CD4-positive, alpha-beta T cell treated with Interleukin-10 for 1 hour (primary cell): Measurements from ENCODE around the gene PRAMEF1.
"Not testable (repeated sequence)": the region's sequence is repeated elsewhere in the genome, so short reads cannot be mapped to it uniquely, and the experiment has no call there.

ENCODE experiments used
- DNase-seq: peaks from one replicate; pipeline ENCODE4 v3.0.0-alpha.2; 2020

Gene PRAMEF1

DNA sequence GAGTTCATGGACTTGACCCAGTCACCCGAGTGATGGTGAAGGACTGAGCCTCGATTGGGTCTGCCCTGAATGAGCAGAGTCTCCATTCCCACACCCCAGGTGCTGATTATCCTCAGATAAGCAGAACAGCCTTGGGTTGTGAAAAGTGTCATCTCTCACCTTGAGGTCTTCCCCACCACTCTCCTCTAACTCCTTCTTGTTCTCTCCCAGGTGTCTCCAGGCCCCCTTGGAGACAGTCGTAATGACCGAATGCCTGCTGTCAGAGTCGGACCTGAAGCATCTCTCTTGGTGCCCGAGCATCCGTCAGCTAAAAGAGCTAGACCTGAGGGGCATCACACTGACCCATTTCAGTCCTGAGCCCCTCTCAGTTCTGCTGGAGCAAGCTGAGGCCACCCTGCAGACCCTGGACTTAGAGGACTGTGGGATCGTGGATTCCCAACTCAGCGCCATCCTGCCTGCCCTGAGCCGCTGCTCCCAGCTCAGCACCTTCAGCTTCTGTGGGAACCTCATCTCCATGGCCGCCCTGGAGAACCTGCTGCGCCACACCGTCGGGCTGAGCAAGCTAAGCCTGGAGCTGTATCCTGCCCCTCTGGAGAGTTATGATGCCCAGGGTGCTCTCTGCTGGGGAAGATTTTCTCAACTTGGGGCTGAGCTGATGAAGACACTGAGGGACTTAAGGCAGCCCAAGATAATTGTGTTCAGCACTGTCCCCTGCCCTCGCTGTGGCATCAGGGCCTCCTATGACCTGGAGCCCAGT is 14.2 kb upstream of the PRAMEF1 start:
- no peak for DNase-seq

DNA sequence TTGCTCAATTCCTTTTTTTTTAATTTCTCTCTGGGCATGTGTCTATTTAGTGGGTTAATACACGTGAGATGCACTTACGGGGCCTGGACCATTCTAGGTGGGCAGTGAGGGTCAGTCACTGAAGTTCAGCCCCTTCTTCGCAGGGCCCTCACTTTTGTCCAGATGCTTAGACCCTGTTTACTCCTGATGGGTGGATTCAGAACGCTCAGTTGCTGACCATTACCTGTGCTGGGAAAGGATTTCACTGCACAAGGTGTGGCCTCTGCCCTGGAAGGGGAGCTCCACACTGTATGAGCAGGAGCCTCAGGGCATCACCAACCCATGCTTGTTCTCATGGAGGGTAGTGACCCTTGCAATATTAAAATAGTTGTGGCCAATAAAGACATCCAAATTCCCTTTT is 13.1 kb upstream of the PRAMEF1 start:
- DNase-seq: no peak

DNA sequence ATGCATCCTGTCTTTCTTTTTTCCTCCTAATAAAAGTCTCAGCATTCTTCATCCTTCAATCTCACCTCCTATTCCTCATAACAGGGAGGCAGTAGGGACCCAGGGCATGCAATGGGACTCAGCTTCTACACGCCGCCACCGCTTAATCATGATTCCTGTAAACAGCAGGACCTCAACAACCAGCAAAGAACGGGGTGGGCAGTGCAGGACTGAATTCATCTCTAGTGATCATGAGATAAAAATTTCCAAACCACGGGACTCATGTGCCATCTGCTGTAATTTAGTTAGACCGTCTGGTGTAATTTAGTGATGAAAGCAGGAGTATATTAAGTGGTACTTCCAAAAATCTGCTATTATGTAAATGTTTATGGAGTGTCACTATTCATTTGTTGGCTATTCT is 12.3 kb upstream of the PRAMEF1 start:
- no peak for DNase-seq

DNA sequence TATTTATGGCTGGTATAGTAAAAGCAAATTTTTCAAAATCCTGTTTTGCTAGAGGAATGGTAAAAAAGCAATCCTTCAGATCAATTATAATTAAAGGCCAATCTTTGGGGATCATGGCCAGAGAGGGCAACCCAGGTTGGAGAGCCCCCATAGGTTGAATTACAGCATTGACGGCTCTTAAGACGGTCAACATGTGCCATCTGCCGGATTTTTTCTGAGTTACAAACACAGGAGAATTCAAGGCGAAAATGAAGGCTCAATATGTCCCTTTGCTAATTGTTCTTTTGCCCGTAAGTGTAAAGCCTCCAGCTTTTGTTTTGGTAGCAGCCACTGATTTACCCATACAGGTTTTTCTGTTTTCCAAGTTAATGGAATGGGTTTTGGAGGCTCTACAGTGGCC is 9.7 kb upstream of the PRAMEF1 start:
- not testable (repeated sequence) for DNase-seq

DNA sequence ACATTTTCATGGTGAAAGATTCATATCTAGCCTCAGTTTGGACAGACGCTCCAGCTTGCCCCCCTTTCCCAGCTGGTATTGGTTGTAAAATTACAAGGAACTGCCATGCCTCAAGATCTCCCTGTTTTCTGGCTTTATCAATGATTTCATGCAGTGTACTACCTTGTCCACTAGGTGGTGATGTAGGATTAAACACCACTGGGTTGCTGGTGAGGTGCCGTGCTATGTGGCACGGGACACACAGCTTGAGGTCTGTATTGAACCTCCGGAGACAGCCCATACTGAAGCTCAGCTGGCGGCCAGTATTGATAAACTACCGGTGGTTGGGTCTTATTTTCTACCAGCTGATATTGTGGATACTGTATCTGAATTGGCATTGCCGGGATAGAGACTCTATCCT is 7.4 kb upstream of the PRAMEF1 start:
- not testable (repeated sequence) for DNase-seq

DNA sequence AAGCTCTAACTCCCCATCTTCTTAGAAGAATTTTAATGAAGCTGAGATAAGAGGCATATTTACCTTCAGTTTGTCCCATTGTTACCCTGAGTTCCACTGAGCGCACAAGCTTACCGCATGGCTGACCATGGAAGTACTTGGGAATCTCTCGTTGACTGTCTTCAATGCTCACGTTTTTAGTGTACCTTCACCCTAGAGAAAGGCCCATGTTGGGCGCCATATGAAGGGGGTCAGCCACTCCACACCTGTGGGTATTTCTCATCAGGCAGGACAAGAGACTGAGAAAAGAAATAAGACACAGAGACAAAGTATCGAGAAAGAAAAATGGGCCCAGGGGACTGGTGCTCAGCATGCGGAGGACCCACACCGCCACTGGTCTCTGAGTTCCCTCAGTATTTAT is 6.5 kb upstream of the PRAMEF1 start:
- DNase-seq: not testable (repeated sequence)

DNA sequence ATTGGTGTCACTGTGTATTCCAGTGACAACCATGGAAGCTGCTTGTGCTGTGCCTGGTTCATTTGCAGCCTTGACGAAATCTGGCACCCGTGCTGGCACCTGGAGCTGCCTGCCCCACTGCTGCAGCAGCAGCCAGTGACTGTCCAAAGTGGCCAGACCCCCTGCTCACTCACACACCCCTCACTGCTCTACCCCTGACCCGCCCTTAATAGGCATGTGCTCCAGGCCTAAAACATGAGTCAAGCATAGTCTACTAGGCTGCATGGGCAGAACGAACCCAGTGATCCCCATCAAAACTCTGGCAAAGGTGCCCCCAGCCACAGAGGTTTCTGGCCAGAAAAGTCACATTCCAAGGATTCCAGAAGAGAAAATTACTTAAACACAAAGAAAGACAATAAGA is 7.7 kb downstream of the PRAMEF1 start:
- no peak for DNase-seq

DNA sequence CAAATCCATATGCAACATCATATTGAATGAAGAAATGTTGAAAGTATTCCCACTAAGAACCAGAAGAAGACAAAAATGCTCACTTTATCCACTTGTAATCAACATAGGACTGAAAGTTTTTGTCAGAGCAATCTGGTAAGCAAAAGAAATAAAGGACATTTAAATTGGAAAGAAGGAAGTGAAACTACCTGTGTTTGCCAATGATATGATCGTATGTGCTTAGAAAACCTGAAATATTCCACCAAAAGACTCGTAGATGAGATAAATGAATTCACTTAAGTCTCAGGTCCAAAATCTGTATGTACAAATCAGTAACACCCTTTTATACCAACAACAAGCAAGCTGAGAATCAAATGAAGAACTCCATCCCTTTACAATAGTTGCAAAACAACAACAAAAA is 8.5 kb downstream of the PRAMEF1 start:
- DNase-seq: no peak

DNA sequence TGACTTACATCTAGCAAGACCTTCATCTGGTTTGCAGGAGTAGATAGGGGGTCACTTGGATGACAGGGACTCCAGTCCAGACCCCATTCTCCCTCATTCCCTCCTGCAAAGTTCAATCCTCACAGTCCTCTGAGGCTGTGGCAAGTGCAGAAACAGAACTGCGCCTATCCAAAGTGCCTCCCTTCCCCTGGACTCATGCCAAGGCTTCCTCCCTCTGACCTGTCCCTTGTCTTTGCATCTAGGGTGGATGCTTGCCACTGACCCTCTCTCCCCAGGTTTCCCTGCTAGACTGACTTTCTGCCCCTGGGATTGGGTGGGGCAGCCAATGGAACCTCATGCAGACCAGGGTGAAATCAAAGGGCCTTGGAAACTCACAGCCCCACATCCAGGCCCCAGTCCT is 18.7 kb downstream of the PRAMEF1 start:
- DNase-seq: no peak

DNA sequence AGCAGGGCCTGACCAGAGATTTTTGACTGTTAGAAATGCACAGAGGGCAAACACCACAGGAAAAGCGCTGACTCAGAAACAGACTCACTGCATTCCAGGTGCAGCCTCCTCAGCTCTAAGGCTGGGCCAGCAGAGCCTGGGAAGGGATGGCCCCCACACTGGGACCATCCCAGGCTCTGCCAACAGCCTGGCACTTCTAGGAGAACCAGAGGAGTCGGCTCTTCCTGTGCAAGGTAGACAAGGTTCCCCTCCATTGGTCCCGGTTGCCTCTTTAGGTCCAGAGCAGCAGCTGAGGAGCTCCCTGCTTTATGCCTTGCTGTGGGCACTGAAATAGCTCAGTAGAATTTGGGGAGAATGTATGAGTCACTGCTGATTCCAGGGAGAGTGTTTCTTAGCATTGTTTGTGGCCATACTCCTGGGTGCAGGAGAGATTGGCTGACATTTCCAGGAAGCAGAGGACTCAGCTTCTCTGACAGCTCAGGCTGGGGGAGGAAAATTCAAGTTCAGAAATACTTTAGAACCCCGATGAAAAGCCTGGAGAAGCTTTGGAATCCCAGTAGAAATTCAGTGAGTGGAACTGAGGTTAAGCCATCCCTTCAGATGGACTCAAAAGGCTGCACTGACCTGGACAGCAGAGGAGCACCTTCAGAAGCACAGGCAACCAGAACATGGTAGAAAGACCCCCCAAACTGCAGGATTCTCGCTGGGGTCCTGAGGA is 19.7 kb downstream of the PRAMEF1 start:
- DNase-seq: no peak

DNA sequence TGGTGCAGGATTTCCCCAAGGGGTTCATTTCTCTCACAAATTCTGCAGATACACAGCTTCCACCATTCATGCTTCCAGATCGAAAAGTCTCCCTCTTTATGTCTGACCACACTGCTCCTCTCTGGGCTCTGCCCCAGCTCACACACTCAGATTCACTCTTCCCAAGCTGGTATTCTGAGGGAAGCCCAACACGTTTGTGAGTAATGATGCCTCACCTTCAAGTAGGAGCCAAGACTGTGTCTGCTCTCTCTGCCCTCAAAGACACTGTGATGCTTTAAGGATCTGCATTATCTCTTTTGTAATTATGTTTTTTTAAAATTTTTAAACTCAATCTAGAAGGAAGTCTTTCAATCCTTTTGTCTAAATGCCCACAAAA is 20.2 kb downstream of the PRAMEF1 start:
- DNase-seq: no peak

DNA sequence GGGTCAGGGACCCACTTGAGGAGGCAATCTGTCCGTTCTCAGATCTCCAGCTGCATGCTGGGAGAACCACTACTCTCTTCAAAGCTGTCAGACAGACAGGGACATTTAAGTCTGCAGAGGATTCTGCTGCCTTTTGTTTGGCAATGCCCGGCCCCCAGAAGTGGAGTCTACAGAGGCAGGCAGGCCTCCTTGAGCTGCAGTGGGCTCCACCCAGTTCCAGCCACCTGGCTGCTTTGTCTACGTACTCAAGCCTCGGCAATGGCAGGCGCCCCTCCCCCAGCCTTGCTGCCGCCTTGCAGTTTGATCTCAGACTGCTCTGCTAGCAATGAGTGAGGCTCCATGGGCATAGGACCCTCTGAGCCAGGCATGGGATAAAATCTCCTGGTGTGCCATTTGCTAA is 27.9 kb downstream of the PRAMEF1 start:
- not testable (repeated sequence) for DNase-seq

DNA sequence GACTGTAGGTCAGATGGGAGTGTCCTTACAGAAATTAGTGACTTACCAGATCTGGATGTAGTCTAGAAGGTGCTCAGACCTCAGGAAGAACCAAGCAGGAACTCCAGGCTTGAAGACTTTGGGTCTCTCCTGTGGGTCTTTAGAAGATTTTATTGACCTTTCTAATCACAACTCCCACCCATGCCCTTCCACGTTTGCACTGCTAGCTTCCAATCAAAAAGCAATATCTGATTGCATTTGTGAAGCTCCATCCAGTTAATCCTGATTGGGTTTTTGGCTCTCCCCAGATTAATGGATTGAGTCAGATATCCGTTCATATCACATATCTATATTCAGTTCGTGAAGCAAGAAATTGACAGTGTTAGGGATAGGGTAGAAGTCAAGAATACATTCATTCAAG is 40.1 kb downstream of the PRAMEF1 start, which contains the start of gene PRAMEF11:
PRAMEF11 (minus strand) TSS at position 101 of the 400 bp plus-strand sequence. CDS start 2,621 bp downstream, outside the sequence.
- DNase-seq: not testable (repeated sequence)

DNA sequence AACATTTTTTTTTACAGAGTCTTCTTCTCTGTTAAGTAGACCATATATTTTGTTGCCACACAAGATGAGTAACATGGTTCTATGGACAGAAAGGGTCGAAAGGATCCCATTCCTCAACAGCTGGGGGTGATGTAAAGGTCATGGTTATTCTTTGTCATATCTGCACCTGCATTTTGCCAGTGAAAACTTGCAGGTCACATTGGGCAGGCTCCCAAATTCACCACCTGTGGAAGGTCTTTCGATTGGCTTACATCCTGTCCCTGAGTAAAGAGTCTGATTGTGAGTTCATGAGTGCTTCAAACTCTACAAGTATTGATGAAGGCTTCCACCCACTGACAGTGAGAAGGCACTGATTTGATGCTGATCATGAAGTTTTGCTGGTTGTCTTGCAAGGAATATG is 42.1 kb downstream of the PRAMEF1 start:
- DNase-seq: not testable (repeated sequence)
